Retina (tissue), 1 donor: ENCODE data around the gene TLR5.

ENCODE experiments used
- DNase-seq: peaks from one replicate; pipeline ENCODE4 v3.0.0-alpha.2; 2016

TLR5 gene

DNA sequence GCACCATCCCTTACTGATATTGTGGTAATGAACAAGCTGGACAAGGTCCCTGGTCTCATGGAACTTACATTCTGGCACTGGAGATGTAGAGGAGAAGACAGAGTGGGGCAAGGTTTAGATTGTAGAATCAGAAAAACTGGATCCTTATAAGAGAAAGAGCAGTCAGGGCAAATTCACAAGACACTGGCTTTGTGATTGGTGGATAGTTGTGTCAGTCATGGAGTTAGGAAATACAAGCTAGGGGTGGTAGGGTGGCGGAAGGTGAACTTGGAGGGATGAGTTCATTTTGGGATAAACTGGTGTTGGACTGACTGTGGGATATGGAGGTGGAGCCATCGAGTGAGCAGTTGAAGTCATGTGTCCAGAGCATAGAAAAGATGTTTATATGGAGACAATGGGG is 3.7 kb upstream of the TLR5 start:
- DNase-seq = no peak

DNA sequence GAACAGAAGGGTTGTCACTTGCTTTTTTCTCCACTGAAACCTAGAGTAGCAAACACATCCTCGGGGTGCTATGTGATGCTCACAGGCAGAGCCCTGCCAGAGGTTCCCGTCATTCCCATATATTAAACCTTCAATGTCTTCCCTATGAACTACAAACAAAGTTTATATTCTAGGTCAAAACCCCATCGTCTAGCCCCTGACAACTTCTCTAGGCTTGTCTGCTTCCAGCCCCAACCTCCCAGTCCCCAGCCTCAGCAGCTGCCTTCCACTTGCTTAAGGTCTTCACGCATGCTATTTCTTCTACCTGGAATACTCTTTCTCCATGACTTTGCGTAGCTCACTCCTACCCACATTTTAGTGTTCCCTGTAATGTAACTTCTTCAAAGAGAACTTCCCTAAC is 1.9 kb upstream of the TLR5 start:
- no peak for DNase-seq

DNA sequence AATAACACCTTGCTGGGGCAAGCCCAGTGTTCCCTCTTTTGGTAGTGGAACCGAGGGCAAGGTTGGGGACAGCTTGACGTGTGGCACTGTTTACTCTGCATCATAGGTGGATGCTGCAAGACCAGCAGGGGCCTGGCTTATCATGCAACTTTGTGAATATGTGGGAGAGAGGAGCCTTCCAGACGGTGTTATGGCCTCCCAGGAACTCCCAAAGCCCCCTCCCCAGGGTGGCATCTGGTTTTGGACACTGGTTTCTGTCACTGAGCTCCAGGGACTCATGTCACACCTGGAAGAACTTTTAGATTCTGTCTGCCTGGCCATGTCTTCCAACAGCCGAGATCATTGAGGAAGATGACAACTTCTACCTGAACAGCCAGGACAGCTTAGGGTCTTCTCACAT is 1.4 kb upstream of the TLR5 start:
- no peak for DNase-seq

DNA sequence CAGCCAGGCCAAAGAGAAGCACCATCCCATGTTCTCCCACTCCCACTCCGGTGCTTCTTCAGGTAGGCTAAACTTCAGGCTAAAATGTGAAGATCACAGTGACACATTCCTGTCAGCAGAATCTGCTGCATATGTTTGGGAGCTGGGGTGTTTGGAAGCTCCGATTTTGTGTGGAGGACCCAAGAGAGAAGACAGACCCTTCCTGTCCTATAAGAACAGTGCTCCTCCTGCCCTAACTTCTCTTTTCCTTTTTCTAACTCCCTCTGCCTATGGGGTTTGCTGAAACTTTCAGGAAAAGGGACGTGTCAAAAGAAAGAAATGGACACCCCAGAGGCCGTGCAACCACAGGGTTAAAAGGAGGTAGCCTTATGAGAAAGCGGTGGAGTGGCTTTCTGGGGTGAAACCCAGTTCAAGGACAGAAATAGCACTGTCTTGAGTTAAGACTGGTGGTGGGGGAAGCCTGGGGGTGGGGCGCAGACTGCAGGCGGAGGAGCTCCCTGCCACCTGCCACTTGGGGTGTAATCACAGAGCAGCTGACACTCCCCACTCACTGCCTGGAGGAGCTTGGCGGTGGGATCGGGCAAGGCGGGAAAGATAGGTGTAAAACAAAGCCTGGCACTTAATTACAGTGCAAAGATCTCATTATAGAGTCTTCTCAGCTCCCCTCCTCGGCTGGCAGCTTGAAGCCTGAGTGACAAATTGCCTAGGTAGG is 645 bp upstream of the TLR5 start:
- peak; percentile 36 for DNase-seq

DNA sequence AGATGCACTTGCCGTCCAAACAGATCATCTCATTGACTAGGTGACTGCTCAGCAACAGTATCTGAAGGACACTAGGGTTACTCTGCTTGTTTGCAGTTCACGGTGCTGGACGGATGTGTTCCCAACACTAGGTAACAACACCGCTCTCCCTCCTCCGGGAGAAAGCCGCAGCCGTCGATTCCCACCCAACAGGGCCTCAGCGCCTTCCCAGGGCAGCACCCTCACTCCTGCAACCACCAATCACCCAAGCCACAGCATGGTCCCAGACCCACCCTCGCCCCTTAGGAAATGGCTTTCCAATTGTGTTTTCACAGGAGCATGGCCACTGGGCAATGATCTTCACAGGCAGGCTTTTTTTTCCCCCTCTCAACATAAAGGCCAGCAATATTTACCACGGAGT is 779 bp downstream of the TLR5 start:
- peak; percentile 32 for DNase-seq

DNA sequence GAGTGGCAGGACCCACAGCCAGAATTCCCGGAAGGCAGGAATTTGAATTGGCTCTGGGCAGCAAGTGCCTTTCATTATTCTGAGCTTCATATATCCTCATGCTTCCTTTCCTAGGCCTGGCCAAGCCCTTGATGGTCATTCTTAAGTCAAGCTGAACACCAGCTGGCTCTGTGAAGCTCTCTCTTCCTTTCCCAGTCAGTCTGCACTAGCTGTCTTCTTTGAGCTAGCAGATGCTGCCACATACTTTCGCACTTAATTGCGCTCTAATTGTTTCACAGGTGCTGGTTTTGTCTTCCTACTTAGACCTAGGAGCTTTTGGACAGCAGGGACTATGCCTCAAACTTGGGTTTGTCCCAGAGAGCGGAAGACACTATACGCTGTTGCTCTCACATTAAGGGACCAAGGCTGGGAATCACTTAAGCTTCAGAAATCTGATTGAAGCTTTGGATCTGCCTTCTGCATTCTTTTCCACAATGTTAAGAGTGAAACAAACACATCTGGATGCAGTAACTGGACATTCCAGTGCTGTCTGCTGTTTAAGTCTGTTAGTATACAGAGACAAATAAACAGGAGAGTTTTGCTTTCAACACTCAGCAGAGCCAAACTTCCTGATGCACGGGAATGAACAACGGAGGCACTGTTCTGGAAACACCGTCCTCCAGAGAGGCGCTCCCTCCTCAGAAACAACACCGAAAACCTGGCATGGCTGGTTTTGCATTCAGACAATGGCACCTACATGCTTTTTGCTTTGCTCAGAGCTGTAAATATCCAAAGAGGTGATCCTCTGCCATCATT is 2.2 kb downstream of the TLR5 start:
- DNase-seq = peak; percentile 24

DNA sequence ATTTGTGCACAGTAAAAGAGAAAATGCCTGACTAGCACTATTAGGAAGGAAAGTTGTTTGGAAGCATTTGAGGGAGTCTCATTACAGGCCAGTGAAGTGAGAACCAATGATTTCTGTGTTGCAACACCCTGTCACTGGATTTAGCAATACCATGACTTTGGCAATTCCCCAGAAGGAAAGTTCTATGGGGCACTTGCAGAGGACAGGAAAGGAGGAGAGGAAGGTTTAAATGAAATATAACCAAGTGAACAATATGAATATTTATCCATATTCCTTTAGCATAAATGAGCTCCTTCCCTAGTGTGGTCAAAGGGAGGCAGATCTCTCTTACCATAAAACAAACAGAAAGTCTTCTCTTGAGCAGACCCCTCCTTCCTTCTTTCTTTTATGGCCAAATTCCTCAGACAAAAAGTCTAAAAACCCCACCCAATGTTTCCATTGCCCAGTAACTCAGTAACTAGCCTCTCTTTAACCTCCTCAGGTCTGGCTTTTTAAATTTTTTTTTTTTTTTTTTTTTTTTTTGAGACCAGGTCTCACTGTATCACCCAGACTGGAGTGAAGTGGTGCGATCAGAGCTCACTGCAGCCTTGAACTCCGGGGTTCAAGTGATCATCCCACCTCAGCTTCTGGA is 5.5 kb downstream of the TLR5 start:
- no peak for DNase-seq

DNA sequence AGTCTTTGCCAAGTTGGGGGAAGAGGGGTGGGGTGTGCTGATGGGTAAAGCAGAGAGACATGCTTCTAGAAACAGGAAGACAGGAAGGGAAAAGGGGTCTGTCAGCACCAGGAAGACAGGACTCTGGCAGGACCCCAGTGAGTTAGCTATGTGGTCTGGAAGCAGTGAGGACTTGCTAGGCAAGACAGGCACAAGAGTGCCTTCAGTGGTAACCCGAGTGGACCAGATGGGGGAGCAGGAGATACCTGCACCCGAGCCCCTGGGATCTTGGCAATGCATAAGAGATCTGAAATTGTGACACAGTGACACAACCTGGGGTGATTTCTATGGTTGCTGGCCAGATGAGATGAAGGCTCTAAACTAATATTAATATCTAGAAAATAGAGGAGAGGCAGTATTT is 7.0 kb downstream of the TLR5 start:
- DNase-seq = no peak

DNA sequence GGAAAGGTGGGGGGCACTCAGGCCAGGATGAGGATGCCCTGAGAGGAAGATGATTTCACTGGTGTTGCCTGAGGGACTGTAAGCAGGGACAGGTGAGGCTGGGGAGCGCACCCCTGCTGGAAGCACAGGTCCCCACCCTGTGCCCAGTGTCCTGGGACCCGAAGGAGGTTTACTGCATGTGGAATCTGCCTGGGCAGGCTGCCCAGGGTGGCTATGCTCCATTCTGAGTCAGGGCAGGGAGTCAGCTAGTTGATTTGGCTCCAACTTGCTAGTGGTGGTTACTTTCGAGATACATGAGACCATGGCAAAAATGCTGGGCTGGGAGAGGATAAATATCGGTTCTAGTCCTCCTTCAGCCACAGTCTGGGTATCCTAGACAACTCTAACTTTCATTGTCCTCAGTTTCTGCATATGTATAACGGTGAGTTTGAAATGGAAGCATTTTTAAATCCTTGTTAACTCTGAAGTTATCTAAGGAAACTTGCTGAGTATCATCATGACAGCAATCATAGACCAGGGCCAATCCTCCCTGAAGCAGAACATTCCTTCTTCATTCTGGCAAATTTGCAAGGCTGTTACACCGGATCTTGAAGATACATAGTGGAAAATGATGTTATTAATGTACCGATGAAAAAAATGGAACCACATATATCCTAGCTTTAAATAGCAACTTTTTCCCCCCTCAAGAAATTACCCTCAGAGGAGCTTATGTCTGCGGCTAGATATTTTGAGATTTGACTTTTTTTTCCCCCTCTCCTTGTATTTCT is 7.7 kb downstream of the TLR5 start:
- DNase-seq = no peak

DNA sequence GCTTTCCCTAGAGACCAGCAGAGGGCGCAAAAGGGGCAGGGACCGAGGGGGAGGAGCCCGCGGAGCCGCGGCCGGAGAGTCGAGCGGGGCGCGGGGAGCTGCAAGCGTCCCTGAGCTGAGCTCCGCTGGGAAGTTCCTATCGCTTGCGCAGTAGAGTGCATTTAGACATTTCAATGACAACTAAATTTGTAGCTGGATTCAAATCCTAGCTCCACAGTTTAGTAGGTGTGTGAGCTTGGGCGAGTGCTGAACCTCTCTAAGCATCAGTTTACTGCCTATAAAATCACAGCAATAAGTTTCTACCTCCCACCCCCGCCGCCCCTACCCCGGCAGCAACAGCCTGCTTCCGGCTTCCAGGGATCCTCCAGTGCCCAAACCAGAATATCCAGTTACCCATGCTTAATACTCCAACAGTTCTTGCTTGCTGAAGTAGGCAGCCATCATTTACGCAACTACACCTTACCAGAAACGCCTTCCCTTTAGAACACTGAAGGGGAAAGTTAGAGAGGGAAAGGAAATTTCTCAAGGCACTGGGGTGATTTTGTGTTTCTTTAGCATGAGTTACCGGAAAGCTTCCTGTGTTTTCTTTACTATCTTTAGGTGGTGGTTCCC is 9.1 kb downstream of the TLR5 start:
- DNase-seq = peak; percentile 91

DNA sequence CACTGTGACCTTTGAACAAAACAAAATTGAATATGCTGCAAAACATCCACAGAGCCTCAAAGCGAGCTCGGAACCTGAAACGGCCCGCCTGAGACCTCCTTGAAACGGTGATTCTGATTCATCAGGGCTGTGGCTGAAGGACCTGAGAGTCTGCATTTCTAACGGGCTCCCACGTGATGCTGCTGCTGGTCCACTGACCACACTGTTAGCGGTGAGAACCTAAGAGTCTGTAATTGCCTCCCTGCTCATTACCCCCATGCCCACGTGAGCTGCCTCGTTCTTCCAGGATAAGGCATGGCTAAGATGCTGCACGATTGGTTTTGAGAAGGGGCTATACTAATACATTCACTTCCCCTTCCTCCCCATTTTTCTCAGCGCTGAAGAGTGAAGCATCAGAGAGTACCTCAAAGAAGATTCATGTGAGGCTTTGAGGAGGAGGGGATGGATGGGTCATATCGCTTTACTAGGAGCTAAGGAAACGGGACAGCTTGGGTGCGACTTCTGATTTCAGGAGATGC is 9.7 kb downstream of the TLR5 start:
- no peak for DNase-seq

DNA sequence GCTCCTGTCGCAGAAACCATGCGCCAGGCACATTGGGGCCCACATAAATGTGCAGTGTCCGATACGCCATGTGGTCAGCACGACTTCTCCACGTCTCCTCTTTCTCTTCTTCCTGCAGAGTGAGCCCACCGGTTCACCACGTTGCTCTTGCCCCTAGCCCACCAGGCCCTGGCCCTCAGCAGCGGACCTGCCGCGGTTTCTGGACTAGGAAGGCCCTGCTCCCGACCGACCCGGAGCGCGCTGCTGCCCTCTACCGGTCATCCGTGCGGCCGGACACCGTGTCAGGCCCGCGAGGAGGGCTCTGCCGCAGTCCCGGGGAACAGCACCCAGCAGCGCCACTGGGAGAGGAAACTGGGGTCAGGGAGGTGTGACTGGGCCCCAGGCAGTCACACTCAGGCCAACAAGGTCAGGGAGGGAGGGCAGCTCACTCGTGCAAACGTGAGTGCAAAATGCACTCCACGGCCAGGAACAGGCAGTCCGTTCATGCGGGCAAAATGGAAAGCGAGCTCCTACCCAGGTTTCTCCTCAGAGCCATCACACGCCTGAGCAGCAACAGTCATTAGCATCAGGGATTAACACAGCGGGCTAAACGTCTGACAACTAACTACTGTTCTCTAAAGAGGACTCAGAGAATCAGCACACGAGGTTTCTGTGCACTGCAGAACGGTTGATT is 13.7 kb downstream of the TLR5 start:
- peak; percentile 91 for DNase-seq

DNA sequence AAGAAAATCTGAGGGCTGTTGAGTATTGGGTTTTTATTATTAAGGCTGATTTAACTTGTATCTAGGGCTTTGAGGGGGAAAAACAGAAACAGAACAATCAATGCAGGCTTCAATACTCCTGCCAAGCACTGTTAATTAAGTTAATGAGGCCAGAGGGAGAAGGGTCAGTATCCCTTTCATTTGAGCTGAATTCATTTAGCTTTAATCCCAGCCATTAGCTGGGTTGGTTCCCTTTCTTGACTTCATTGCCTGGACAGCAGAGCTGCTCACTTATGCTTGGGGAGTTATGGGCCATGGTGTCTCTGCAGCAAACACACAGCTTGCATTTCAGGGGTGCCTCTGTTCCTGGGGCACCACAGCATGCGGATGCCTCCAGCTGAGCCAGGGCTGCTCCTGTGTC is 16.3 kb downstream of the TLR5 start:
- peak; percentile 52 for DNase-seq

DNA sequence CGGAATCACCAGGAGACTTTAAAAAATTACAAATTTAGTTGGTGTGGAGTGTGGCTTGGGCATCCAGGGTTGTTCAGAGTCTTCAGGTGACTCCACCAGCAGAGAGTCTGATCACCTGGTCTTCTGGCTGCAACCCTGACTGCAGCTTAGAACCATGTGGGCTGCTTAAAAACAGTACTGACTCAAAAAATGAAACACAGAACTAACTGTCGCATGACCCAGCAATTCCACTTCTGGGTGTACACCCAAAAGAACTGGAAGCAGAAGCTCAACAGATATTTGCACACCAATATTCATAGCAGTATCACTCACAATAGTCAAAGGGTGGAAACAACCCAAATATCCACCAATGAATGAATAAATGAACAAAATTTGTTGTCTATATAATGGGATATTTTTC is 17.3 kb downstream of the TLR5 start:
- DNase-seq = no peak

DNA sequence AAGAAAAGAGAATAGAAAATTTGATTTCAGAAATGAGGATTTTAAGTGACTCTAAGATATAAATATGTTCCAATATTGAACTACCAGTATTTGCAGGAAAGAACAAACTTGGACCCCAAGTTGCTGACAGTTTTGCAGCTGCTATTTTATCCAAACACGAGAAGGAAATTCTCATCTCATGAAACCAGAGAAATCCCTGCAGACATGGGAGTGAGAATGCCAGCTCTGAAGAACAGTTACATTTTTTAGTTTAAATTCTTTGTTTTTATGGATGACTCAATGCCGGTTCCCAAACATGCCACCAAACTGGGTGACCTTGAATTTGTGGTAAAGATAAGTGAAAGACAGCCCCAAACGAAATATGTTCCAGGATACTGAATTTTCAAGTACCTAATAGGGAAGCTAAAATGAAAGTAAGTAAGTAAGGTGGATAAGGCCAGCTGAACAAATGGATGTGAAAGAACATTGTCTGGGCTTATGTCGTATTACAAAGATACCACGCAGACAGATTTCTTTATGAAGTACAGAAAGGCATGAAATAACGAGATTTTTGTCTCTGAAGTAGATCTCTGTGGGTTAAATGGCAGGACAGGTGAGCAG is 19.9 kb downstream of the TLR5 start:
- DNase-seq = no peak

DNA sequence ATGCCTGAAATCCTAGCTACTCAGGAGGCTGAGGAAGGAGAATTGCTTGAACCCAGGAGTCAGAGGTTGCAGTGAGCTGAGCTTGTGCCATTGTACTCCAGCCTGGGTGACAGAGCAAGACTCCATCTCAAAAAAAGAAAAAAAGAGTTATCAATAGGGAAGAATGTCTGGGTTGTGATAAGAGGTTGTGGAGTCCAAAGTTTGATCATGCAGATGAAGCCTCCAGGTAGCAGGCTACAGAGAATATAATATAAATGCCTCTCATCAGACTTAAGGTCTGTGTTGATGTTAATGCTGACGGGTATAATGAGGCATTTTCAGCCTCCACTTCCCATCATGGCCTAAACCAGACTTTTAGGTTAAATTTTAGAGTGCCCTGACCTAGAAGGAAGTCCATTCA is 24.6 kb downstream of the TLR5 start:
- no peak for DNase-seq

DNA sequence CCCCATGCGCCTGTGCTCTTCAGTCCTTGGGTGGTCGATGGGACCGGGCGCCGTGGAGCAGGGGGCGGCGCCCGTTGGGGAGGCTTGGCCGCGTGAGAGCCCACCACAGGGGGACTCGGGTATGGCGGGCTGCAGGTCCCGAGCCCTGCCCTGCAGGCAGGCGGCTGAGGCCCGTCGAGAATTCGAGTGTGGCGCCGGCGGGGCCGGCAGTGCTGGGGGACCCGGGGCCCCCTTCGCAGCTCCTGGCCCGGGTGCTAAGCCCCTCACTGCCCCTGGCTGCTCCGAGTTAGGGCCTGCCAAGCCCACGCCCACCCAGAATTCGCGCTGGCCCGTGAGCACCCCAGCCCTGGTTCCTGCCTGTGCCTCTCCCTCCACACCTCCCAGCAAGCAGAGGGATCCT is 26.1 kb downstream of the TLR5 start:
- no peak for DNase-seq

DNA sequence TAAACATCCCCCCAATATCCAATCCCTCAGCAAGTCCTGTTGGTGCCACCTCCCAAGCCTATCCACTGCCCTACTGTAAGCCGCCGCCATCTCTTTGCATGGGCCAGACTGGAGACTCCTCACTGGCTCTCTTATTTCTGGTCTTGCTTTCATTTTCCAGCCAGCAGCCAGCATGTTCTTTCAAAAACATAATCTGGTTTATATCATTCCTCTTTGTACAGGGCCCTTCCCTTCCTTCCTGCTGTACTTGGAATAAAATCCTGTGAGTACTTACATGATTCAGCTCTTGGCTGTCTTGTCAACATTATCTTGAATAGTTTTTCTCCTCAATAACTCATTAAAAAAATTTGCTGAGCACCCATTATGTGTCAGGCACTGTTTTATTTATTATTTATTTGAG is 28.2 kb downstream of the TLR5 start:
- DNase-seq = no peak

DNA sequence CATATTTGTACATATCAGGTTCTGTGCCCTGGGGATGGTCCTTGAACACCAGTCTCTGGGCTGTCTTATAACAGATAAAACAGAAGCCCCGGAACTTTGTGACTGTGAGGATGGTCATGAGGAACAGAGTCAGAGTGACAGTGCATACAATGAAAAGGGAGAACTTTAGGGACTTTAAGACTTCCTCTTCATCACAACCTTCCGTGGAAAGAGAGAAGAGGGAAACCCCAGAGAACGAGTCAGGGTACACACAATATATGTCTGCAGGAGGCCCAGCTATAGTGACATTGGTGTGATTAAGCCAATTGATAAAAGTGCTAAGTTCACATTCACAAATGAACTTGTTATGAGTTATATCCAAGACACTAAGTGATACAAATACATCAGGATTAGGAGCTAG is 32.1 kb downstream of the TLR5 start:
- DNase-seq = no peak

DNA sequence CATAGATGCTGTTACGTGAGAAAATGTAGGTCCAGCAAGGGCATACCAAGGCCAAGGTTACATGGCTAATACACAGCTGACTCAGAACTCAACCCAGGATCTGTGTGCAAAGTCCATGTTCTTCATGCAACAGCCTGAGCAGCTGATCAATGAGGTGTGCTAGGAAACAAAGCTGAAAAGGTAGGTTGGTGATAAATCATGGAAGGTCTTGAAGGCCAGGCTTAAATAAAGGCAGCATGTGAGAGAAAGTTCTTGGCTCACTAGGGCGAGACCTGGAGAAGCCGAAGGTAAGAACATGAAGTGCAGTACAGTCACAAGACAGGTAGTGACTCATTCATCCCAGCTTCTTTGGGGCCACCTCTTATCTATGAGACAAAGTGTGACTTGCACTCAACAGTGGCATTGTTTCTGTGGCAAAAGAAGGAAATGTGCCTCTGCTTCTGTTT is 33.4 kb downstream of the TLR5 start:
- DNase-seq = no peak

DNA sequence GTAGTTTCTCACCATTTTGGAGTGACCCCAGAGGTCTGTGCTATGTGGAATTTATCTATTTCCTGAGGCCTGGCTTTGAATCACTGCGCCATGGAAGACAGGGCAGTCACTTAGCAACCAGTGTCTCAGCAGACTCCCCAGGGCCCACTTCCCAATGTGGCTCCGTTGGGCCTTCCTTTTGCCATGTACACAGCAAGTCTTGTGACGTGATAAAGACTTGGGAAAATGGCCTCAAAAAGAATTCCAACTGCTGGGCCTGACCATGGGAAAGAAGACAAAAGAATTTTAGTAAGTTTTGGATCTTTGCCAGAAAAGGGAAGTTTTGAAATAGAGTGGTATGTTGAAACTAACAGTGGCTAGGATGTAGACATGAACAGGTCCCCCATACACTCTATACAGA is 36.2 kb downstream of the TLR5 start:
- DNase-seq = no peak

DNA sequence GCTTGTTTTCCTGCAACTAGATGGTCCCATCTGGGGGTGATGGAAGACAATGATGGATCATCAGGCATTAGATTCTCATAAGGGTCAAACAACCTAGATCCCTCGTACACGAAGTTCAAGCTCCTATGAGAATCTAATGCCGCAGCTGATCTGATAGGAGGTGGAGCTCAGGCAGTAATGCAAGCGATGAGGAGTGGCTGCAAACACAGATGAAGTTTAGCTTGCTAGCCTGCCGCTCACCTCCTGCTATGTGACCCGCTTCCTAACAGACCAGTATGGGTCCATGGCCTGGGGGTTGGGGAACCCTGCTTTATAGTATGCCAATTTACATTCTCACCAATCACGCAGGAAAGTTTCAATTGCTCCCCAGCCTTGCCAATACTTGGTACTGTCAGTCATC is 37.5 kb downstream of the TLR5 start:
- DNase-seq = no peak
